K562 (cell line): ENCODE measurements around the gene HTR4. TPM values are rescaled to one million over a fixed set of nuclear protein-coding genes. Genes with fewer than 3 reads are reported as not detected.

Experiments
- CXXC5 ChIP-seq: fragments of 250-450 bp; sonication (Bioruptor Pico); IDR thresholded peaks from 2 replicates; pipeline ENCODE4 v1.8.0; 2022; ENCODE audit warnings: inconsistent platforms, mild to moderate bottlenecking, moderate library complexity
- MAFF ChIP-seq: IDR thresholded peaks from 2 replicates; pipeline ENCODE4 v1.6.1; 2012; ENCODE audit warnings: low read length, improper control_type of control experiment
- POLR2A ChIP-seq: fragments of 450-650 bp; conservative IDR thresholded peaks from 2 replicates; pipeline ENCODE4 v1.6.1; 2016
- REST ChIP-seq, 2 experiments: fragments of 450-650 bp; formaldehyde crosslinking in 1 of 2; IDR thresholded peaks; 2 replicates each; pipeline versions ENCODE4 v1.4.0 to v1.6.1; 2014 to 2020; ENCODE audit warnings: mild to moderate bottlenecking in 2 of 2, borderline replicate concordance in 1 of 2, low read depth in 1 of 2
- TOE1 ChIP-seq, 2 experiments: fragments of 450-650 bp in 1 of 2; sonication (generic) in 1 of 2; formaldehyde crosslinking in 1 of 2; IDR thresholded peaks; 2 replicates each; pipeline versions ENCODE4 v1.7.1 to v1.8.0; 2016 to 2022; ENCODE audit warnings: borderline replicate concordance in 2 of 2, mild to moderate bottlenecking in 2 of 2, antibody characterized with exemption in 1 of 2, inconsistent platforms in 1 of 2, low read depth in 1 of 2, missing genetic modification reagents in 1 of 2, moderate library complexity in 1 of 2
- ZNF41 ChIP-seq: fragments of 250-450 bp; sonication (Bioruptor Pico); conservative IDR thresholded peaks from 2 replicates; pipeline ENCODE4 v1.4.0; 2020; ENCODE audit warnings: mild to moderate bottlenecking
- polyA plus RNA-seq, 8 experiments: library from polyadenylated mRNA; depleted of rRNA in 4 of 8; stranded (reverse) in 5 of 8; unstranded in 3 of 8; fragments of >200 nt; fragmentation: Nextera tagmentation in 2 of 8; fragmentation: Illumina TruSeq in 1 of 8; extraction: Ambion mirVana in 2 of 8; extraction: Trizol in 1 of 8; gene quantifications; 2 replicates each; pipeline versions ENCODE4 v1.2.1 to v1.2.3, GENCODE V29; 2011 to 2014; ENCODE audit warnings: inconsistent platforms in 1 of 8, missing spikeins in 1 of 8
- total RNA-seq, 7 experiments: library from RNA; depleted of rRNA in 6 of 7; stranded (reverse); fragments of >200 nt in 6 of 7; fragmentation: Illumina TruSeq in 2 of 7; extraction: Trizol in 2 of 7; gene quantifications; 2 replicates each; pipeline versions ENCODE4 v1.2.1 to v1.2.3, GENCODE V29; 2011 to 2021; ENCODE audit warnings: low replicate concordance in 1 of 7

The HTR4 gene
- total and polyA plus RNA-seq, 9 of the 15 experiments (the other 6 are each of a cell fraction or from before 2014, with no cell fraction given), result 0.13 TPM; not detected in 8

- TF ChIP-seq REST (IDR thresholded peaks at IDR 0.05; ENCODE audit: borderline replicate concordance), result no peak
- TF ChIP-seq REST (CRISPR knock-in tag; IDR thresholded peaks at IDR 0.05; ENCODE audit: low read depth), result no peak
- TF ChIP-seq POLR2A, result no peak
- no peak for TF ChIP-seq ZNF41 (CRISPR knock-in tag)
- no peak for TF ChIP-seq CXXC5 (CRISPR knock-in tag)
- no peak for TF ChIP-seq TOE1 (IDR thresholded peaks at IDR 0.05; ENCODE audit: borderline replicate concordance)
- no peak for TF ChIP-seq TOE1 (CRISPR knock-in tag; IDR thresholded peaks at IDR 0.05; ENCODE audit: borderline replicate concordance, low read depth)
- no peak for TF ChIP-seq MAFF
Observed at GRCh38 chr5:148492351-148492750, 162.0 kb downstream of the HTR4 start (continued).
